Effector CD4-positive, alpha-beta T cell (primary cell): Measurements from ENCODE around the gene AQP12B.
"Not testable (repeated sequence)": the region's sequence is repeated elsewhere in the genome, so short reads cannot be mapped to it uniquely, and the experiment has no call there.

Experiments used
- DNase-seq: peaks from one replicate; pipeline ENCODE4 v3.0.0-alpha.2; 2020

AQP12B gene

DNA sequence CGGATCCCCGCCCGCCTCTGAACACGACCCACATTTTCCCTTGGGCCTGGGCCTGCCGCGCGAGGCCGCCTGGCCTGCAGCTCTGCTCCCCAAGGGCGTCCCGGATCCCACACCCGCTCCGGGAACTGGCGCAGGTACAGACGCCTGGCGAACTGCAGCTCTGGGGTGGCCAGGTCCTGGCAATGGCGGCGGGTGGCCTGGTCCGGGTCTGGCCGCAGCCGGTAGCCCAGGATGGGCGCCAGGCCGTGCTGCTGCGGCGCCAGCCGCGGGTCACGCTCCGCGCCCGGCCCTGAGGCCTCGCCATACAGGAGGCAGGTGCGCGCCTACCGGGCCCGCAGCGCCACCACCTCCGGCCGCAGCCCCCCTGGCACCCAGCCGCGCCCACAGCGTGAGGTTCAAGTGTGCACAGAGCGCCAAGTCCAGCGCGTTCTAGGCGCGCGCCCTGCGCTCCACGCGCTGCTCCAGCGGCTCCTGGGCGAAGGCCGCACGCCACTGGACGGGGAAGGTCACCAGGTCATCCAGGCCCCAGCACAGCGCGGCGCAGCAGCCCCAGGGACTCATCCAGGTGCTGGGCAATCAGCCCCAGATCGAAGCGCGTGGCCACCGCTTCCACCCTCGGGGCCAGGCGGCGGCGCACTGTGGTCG is 18.5 kb upstream of the AQP12B start:
- DNase-seq, result no peak

GRCh38 chr2:240700616-240701015 is 17.9 kb upstream of the AQP12B start:
- DNase-seq, result not testable (repeated sequence)

DNA sequence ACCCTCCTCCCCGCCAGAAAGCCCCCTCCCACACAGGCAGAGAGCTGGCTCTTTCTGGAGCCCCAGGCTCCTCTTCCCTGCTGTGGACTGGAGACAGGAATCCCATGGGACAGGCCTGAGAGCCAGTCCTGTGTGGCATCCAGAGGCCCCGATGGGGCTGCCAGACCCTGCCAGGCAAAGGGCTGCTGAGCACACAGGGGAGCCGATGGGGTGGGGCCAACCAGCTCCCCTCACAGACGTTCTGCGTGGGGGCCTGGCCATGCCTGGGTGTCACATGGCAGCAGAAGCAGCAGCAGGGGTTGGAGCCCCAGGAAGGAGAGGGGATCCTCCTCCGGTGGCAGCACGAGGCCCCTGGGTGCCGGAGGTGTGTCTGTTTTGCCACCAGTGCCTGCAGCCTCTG is 17.1 kb upstream of the AQP12B start:
- DNase-seq, result not testable (repeated sequence)

GRCh38 chr2:240698852-240699561 is 16.3 kb upstream of the AQP12B start:
- not testable (repeated sequence) for DNase-seq

- DNase-seq, result not testable (repeated sequence)
These were observed 13.8 kb upstream of the AQP12B start for GRCh38 chr2:240696469-240696868.

- not testable (repeated sequence) for DNase-seq
These were observed 12.9 kb upstream of the AQP12B start for GRCh38 chr2:240695593-240695992.

DNA sequence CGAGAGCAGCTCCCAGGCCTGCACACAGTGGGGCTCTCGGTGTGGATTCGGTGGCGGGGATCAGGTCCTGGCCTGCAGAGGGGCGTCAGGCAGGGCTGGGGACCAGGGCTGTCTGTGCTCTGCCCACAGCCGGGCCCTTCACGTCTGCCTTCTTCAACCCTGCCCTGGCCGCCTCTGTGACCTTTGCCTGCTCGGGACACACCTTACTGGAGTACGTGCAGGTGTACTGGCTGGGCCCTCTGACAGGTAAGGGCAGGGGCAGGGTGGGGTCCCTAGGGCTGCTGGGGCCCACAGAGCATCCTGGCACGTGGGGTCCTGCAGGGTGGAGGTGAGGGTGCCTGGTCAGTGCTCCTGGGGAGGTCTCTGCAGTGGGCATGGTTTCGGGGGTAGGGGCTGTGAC is 11.6 kb upstream of the AQP12B start:
- not testable (repeated sequence) for DNase-seq

DNA sequence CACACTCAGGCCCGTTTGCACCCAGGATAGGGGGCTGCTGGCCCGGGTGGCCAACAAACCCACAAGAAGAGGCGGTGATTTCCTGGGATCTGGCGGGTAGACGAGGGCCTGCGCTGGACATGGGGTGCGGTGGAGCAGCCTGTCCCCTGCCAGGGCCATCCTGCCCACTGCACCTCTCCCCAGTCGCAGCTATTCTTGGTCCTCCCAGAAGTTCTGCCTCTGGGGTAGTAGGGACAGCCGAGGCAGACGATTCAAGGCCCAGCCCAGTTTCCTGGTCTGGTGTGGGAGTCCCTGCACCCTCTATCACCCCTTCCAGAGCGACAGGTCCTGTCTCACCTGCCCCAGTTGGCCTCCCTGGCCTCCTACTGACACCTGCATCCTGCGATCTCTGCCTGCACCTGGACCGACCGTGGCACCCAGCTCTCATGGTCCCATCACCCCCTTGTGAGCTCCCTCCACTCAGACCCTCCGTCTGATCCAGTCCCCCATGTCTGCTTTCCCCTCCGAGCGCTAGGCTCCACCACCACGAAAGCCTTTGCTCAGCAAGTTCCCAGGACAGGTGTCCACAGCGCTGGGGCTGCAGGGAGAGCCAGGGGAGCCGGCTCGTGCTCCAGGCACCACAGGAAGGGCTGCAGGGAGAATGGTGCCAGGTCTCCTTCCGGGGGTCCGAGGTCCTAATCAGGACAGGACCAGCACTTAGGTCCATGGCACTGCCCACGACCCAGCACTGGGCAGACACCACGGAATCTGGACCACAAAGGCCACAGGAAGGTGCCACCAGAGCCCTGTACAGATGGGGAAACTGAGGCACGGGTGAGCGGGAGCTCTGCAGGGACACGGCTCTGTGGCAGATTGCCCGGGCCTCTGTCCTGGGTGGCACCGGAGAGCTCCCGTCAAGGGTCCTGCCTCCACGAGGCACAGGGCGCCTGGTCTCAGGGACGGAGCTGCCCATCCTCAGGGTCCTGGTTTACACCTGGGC is 10.2 kb upstream of the AQP12B start:
- DNase-seq, result not testable (repeated sequence)

DNA sequence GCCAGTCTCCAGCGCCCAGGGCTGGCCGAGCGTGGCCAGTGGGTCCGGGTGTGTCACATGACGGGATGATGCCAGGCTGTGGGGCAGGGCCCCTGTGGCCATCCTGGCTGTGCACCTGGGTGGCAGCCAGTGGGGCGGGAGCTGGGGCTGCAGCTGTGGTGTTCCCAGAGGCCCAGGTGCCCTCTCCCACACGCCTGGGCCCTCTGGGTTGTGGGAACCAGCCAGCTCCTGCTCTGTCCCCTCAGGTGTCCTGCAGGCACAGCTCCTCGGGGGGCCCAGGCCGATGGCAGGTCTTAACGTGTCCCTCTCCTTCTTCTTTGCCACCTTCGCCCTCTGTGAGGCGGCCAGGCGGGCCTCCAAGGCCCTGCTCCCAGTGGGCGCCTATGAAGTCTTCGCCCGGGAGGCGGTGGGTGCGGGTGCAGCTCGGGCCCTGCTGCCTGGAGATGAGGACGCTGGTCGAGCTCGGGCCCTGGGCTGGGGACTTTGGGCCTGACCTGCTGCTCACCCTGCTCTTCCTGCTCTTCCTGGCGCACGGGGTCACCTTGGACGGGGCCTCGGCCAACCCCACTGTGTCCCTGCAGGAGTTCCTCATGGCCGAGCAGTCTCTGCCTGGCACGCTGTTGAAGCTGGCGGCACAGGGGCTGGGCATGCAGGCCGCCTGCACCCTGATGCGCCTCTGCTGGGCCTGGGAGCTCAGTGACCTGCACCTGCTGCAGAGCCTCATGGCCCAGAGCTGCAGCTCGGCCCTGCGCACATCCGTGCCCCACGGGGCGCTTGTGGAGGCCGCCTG is 9.1 kb upstream of the AQP12B start, which contains the start of gene AQP12A:
AQP12A (plus strand) TSS at position 236 of the 790 bp plus-strand sequence; CDS start at position 284, 48 bp downstream.
- not testable (repeated sequence) for DNase-seq

DNA sequence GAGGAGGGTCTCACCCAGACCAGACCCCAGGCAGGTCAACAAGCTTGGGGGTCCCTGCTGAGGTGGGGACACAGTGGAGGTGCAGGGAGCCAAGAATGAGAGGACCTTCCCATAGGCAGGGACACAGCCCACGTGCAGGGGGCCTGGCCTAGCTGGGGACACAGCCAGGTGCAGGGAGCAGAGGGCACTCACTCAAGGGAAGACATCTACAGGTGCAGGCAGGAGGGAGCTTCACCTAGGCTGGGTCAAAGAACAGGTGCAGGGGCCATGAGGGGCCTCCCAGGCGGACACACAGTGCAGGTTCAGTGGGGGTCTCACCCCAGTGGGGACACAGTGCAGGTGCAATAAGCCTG is 8.4 kb upstream of the AQP12B start:
- not testable (repeated sequence) for DNase-seq

DNA sequence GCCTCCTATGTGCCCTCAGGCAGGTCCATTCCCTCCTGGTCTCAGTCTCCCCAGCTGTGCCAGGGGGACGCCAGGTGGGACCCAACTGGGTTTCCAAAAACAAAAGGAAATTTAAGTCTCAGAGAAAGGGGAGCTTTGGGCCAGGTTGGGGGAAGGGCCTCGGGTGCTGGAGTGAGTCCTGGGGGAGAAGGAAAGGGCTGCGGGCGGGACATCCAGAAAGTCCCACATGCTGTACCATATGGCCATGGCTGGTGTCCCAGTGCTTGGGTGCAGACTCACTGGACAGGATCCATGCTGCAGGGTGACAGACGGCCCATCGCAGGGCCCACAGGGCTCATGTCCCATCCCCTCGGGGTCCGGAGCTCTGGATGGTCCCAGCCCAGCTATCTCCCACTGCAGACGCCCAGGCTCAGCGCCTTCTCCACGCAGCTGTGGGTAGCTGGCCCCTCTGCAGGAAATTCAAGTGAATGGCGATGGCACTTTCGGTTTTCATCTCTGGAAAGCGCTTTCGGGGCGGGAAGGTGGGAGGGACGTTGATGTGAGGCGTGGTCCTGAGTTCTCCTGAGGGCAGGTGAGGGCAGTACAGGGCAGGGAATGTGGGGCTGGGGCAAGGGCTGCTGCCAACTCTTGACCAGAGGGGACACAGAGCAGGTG is 7.9 kb upstream of the AQP12B start:
- not testable (repeated sequence) for DNase-seq

- no peak for DNase-seq
These were observed 7.3 kb upstream of the AQP12B start for GRCh38 chr2:240689975-240690374.

- no peak for DNase-seq
These were observed 5.9 kb upstream of the AQP12B start for GRCh38 chr2:240688553-240688919.

DNA sequence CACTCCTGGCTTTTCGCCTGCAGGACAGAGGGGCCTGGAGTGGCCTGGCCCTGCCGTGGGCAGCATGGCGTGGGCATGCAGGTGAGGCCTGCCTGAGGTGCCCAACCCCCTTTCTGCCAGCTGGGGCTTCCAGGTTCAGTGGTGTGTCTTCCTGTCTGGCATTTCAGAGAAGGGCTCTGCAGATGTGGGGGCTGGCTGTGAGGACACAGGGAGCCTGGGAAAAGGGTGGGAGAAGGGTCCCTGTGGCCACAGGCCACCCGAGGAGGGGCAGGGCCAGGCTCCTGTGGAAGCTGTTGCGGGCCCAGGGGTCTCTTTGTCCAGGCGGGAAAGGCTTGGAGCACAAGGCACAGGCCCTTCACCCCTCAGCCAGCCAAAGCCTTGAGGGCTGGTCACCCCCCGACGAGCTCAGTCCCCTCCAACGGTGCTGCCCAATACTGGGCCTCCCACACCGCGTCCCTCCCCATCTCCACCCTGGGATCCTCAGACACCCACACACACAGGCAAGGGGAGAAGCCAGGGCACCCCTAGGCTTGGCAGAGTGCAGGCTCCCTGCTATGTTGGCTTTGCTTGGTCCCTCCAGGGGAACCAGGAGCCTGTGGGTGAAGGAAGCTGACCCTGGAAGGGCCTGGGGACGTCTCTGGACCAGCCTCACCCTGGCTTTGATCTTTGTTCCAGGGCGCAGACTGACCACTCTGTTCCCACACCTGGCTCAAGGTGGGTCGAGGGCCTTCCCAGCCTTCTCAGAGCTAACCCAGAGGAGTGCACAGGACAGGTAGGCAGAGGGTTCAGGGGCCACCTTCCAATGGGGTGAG is 5.3 kb upstream of the AQP12B start:
- no peak for DNase-seq

- DNase-seq, result no peak
These were observed 4.5 kb upstream of the AQP12B start for GRCh38 chr2:240687045-240687740.

DNA sequence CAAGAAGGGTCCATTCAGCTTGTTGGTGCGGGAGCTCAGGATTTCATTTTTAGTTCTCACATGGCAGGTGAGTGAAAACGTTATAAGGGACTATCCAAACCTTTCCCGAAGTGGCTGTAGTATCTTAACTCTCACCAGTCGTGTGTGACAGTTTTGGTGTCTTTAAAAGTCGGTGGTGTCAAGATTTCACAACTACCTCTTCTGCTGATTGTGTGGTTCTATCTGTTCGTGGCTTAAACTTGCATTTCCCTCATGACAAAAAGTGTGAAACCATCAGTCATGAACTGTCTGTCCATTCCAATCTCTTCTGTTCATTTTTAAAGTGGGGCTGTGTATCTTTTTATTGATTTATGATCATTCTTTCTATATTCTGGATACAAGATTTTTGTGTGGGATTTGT is 3.8 kb upstream of the AQP12B start:
- no peak for DNase-seq

DNA sequence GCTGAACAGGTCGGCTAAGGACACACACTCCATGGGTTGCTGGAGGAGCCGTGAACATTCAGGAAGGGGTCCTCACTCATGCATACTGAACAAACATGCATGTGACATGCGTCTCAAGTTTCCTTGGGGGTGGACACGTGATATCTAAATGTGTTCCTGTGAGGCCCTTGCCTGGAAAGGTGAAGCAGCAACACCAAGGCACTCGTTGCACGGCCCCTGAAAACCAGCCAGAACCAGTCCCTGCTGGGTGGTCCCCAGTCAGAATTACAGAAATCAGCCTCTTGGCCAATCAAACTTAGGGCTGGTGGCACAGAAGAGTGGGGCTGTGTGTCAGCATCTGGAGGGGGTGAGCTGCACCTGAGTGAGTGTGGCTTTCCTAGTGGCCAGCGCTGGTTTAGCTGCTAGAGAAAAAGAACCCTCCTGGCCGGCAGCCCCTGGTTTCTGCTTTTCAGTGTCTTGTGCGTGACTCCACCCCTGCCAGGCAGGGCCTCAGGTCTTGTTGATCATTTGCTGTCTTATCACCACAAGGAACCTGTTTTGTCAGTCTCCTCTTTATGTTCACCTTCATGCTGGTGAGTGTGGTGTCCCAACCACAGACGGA is 3.2 kb upstream of the AQP12B start:
- DNase-seq, result no peak

GRCh38 chr2:240683980-240684728 is 1.5 kb upstream of the AQP12B start:
- DNase-seq, result not testable (repeated sequence)

DNA sequence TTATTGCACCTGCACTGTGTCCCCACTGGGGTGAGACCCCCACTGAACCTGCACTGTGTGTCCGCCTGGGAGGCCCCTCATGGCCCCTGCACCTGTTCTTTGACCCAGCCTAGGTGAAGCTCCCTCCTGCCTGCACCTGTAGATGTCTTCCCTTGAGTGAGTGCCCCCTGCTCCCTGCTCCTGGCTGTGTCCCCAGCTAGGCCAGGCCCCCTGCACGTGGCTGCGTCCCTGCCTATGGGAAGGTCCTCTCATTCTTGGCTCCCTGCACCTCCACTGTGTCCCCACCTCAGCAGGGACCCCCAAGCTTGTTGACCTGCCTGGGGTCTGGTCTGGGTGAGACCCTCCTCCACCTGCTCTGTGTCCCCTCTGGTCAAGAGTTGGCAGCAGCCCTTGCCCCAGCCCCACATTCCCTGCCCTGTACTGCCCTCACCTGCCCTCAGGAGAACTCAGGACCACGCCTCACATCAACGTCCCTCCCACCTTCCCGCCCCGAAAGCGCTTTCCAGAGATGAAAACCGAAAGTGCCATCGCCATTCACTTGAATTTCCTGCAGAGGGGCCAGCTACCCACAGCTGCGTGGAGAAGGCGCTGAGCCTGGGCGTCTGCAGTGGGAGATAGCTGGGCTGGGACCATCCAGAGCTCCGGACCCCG is 769 bp upstream of the AQP12B start:
- not testable (repeated sequence) for DNase-seq
